ENCODE results near the gene CD34. TPM values are rescaled to one million over a fixed set of nuclear protein-coding genes. Genes with fewer than 3 reads are reported as not detected.

CD34 gene
- total and polyA plus RNA-seq, 2 experiments from 2014 or later, result 0.27 to 0.29 TPM

DNA sequence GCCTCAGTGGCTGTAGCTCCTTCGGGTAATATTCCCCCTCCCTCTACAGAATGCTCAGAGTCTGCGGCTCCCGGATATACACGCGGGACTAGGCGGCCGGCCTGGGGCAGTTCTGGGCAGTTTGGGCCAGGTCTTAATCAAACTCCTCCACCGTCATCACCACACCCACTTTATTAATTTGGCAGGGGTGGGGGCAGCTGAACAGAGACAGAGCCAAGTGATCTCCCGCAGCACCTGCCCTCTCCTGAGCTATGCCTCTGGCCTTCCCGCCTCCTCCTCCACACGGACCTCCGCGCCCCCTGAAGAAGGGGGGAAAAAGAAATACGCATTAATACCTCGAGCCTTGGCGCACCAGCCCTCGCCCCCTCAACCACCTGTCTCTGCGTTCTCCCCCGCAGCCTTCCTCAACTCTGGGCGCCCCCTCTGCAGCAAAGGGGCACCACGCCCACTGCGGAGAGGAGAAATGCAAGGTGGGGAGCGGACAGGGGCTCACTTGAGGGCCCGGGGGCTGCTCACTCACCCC lies 42.6 kb downstream of the CD34 start:
- no peaks in the 10 kb centered on the region for H3K9me3 ChIP-seq (ENCODE audit: low read depth)
- H3K36me3 ChIP-seq, result no peaks in the 10 kb centered on the region
- H3K4me3 ChIP-seq, result peak overlapping the region; percentile 76
- peak in 1 of 2 donors; percentile 44 for DNase-seq (ENCODE audit: low read depth in 1 of 2, low spot score in 1 of 2)
- H3K4me1 ChIP-seq (ENCODE audit: low read depth), result peaks cover 5% of the 10 kb centered on the region
- H3K27ac ChIP-seq, result no peak overlapping the region
- H3K27me3 ChIP-seq, result peaks cover 16% of the 10 kb centered on the region
- TF ChIP-seq, protein P1, sequence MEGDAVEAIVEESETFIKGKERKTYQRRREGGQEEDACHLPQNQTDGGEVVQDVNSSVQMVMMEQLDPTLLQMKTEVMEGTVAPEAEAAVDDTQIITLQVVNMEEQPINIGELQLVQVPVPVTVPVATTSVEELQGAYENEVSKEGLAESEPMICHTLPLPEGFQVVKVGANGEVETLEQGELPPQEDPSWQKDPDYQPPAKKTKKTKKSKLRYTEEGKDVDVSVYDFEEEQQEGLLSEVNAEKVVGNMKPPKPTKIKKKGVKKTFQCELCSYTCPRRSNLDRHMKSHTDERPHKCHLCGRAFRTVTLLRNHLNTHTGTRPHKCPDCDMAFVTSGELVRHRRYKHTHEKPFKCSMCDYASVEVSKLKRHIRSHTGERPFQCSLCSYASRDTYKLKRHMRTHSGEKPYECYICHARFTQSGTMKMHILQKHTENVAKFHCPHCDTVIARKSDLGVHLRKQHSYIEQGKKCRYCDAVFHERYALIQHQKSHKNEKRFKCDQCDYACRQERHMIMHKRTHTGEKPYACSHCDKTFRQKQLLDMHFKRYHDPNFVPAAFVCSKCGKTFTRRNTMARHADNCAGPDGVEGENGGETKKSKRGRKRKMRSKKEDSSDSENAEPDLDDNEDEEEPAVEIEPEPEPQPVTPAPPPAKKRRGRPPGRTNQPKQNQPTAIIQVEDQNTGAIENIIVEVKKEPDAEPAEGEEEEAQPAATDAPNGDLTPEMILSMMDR (IDR thresholded peaks at IDR 0.05; ENCODE audit: low read depth, low read length), result no peak

DNA sequence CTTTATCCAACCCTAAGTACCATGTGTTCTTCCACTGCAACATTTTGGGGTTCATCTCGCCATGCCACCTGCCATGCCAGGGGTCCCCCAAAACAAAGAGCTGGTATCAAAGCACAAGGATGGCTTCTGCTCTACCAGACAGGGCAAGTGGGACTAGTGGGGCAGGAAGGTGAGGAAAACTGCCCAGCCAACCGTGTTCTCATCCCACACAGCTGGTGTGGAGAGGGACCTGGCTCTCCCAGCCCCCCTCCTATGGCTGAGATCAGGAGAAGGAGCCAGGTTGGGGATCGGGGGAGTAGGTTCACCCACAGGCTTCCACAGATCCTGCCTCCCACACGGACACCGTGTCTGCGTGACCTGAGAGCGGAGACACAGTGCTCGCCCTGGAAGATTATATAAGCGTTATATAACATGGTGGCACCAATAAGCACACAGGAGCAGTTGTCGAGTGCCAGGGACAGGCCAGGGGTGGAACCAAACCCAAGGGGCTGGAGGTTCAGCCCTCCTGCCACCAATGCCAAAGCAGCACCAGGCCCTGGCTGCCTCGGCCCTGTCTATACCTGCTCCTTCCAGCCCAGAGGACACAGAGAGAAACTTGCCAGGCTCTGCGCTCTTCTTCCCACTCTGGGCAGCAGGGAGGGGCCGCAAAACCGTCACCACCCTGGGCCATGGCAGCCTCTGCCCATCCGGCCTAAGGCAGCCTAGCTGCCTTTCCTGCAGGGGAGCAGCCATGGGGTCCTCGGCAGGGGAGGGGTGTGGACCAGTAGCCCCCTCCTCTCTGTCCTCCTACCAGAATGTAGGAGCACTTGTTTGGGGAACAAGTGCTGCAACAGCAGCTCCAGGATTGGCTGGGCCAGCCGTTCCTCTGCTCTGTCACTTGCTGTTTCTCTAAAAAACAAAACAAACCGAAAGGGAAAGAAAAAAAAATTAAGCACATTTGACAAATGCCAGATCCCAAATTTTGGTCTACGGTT lies 43.5 kb downstream of the CD34 start:
- Histone ChIP-seq H3K36me3 (no peaks in the 10 kb centered on the region), H3K4me1 (ENCODE audit: low read depth) (no peaks in the 10 kb centered on the region), H3K27me3 (peaks cover 16% of the 10 kb centered on the region), H3K9me3 (ENCODE audit: low read depth) (no peaks in the 10 kb centered on the region), H3K27ac (no peak overlapping the region), H3K4me3 (no peak overlapping the region)
- no peak for DNase-seq (ENCODE audit: low read depth in 1 of 2, low spot score in 1 of 2)
- TF ChIP-seq, protein P1 (IDR thresholded peaks at IDR 0.05; ENCODE audit: low read depth, low read length), result no peak

DNA sequence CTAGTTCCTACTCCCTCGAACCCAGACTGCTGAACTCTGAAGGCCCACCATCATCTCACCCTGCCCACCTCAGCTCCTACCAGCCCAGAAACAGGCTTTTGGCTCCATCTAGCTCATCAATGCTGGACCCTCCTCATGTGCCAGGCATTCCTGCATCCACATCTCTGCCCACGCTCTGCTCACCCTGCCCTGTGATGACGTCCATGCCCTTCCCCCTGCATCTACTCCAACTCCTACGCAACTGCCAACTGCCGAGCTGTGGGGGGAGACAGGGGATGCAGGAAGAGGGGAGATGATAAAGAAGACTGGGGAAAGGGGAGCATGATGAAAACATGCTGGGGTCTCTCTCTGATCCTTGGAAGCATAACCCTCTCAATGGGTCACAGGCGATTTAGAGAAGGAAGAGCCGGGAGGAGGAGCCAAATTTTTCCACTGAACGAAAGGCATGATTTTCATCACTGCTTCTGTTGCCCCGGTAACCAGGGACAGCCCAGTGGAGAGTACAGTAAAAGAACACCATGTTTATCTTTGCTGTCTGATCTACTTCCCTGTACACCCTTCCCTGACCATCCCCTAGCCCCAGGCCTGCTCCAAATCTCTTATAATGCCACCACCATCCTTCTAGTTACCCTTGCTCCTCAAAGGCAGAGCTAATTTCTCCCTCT lies 44.3 kb downstream of the CD34 start:
- Histone ChIP-seq H3K4me1 (ENCODE audit: low read depth) (no peaks in the 10 kb centered on the region), H3K27me3 (peaks cover 16% of the 10 kb centered on the region), H3K36me3 (no peaks in the 10 kb centered on the region), H3K4me3 (no peak overlapping the region), H3K9me3 (ENCODE audit: low read depth) (no peaks in the 10 kb centered on the region), H3K27ac (no peak overlapping the region)
- TF ChIP-seq, protein P1 (IDR thresholded peaks at IDR 0.05; ENCODE audit: low read depth, low read length), result no peak
- DNase-seq (ENCODE audit: low read depth in 1 of 2, low spot score in 1 of 2), result peak in 1 of 2 donors; percentile 59

DNA sequence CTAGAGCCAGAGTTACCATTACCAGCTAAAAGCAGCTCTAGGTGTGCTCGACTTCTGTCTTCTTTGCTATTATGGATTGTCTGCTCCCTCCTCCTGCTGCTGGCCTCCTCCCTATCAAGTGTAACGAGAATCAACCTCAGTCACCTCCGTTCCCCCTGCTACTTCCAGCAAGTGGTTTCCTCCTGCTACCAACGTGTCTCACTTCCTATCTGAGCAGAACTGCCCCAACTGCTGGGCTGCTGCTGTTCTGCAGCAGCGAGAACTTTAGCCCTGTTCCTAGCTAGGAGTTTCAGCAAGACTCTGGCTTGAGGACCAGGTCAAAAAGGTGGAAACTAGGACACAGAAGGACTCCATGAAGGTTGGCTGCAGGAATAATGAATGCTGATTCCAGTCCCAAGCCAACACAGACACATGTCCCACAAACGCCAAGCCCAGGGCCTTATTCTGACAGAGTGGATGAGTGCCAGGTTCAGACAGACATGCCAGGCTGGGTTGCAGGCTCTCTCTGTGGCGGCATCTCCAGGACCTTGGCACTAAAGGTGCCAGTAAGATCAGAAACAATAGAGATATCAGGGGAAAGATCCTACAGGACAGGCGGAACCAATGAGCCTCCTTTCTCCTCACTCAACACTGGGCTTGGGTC lies 46.9 kb downstream of the CD34 start:
- no peaks in the 10 kb centered on the region for H3K36me3 ChIP-seq
- H3K27me3 ChIP-seq, result peaks cover 8% of the 10 kb centered on the region
- DNase-seq (ENCODE audit: low read depth in 1 of 2, low spot score in 1 of 2), result no peak
- no peak overlapping the region for H3K27ac ChIP-seq
- H3K9me3 ChIP-seq (ENCODE audit: low read depth), result no peaks in the 10 kb centered on the region
- H3K4me3 ChIP-seq, result no peak overlapping the region
- TF ChIP-seq, protein P1 (IDR thresholded peaks at IDR 0.05; ENCODE audit: low read depth, low read length), result no peak
- no peaks in the 10 kb centered on the region for H3K4me1 ChIP-seq (ENCODE audit: low read depth)

DNA sequence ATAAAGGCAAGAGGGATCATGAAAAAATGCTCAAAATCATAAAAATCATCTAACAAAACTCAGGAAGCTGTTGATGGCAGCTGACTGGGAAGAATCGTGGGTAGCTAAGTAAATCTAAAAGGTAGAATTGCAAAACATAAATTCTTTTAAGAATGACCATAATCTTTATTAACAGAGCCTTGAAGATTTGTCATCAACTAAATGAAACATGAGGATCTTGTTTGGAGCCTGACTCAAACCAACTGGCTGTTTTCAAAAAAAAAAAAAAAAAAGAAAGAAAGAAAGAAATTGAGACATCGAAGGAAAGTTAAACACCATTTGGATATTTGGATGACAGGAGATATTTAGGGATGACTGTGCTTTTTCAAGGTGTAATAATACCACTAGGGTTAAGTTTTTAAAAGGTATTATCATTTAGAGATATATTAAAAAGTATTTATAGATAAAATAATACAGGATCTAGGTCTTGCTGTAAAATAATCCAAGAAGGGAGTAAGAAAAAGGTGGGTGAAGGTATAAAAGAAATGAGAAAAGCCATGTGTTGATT lies 48.6 kb downstream of the CD34 start:
- H3K27ac ChIP-seq, result no peak overlapping the region
- no peak for DNase-seq (ENCODE audit: low read depth in 1 of 2, low spot score in 1 of 2)
- no peaks in the 10 kb centered on the region for H3K27me3 ChIP-seq
- no peaks in the 10 kb centered on the region for H3K9me3 ChIP-seq (ENCODE audit: low read depth)
- H3K4me1 ChIP-seq (ENCODE audit: low read depth), result no peaks in the 10 kb centered on the region
- no peak overlapping the region for H3K4me3 ChIP-seq
- TF ChIP-seq, protein P1 (IDR thresholded peaks at IDR 0.05; ENCODE audit: low read depth, low read length), result no peak
- no peaks in the 10 kb centered on the region for H3K36me3 ChIP-seq

Measured in cardiac muscle cell (in vitro differentiated cells and primary cell).